ENCODE results near the gene APCDD1L. TPM values are rescaled to one million over a fixed set of nuclear protein-coding genes. Genes with fewer than 3 reads are reported as not detected.
A peak's percentile ranks its signal among the peaks of the same experiment; 100 is the strongest.

Gene APCDD1L
- total RNA-seq, 1 donor from 2014 or later: 16.4 TPM

- Mint-ChIP-seq H3K9me3 (ENCODE audit: unreplicated experiment) (peaks cover 4% of the 10 kb centered on the region), H3K4me3 (ENCODE audit: unreplicated experiment) (no peak overlapping the region), H3K36me3 (ENCODE audit: low read depth, unreplicated experiment) (peaks cover 4% of the 10 kb centered on the region), H3K4me1 (ENCODE audit: low read depth, unreplicated experiment) (peaks cover 24% of the 10 kb centered on the region), H3K27me3 (ENCODE audit: low read depth, unreplicated experiment) (no peaks in the 10 kb centered on the region), H3K27ac (ENCODE audit: unreplicated experiment) (peak overlapping the region; percentile 43)
- Histone ChIP-seq H3K79me2 (ENCODE audit: insufficient read depth, low read length) (no peaks in the 10 kb centered on the region), H3K27ac (ENCODE audit: low read depth, low read length) (peak overlapping the region; percentile 64), H3K4me2 (ENCODE audit: low read length) (peak overlapping the region; percentile 63), H3K4me3 (ENCODE audit: insufficient read depth, low read depth, low read length) (no peak overlapping the region), H3K9me3 (ENCODE audit: insufficient read depth, low read depth, low read length) (no peaks in the 10 kb centered on the region), H3K36me3 (ENCODE audit: insufficient read depth, low read length) (no peaks in the 10 kb centered on the region), H3K4me1 (ENCODE audit: insufficient read depth, low read length) (peaks cover 51% of the 10 kb centered on the region), H3K27me3 (ENCODE audit: insufficient read depth, low read length) (no peaks in the 10 kb centered on the region), H3K9ac (ENCODE audit: low read length) (peak overlapping the region; percentile 52), H2AFZ (ENCODE audit: low read depth, low read length) (no peak overlapping the region), H4K20me1 (ENCODE audit: insufficient read depth, low read length) (no peaks in the 10 kb centered on the region)
- TF ChIP-seq CTCF (IDR thresholded peaks at IDR 0.05; ENCODE audit: insufficient read depth, low read depth, low read length) (no peak), EZH2 (IDR thresholded peaks at IDR 0.05; ENCODE audit: insufficient read depth, low read length) (no peak)
- no peak for DNase-seq (ENCODE audit: low read depth)
- no peak for FAIRE-seq
Measured at GRCh38 chr20:58546756-58547622, 31.8 kb upstream of the APCDD1L start.

GRCh38 chr20:58546416-58546711 lies 31.2 kb upstream of the APCDD1L start:
- H3K4me1 Mint-ChIP-seq (ENCODE audit: low read depth, unreplicated experiment): peaks cover 30% of the 10 kb centered on the region
- DNase-seq (ENCODE audit: low read depth): no peak
- no peak overlapping the region for H3K4me2 ChIP-seq (ENCODE audit: low read length)

More at GRCh38 chr20:58546416-58546711, 31.2 kb upstream of the APCDD1L start:
- Histone ChIP-seq H3K9me3 (ENCODE audit: insufficient read depth, low read depth, low read length) (no peaks in the 10 kb centered on the region), H3K4me3 (ENCODE audit: insufficient read depth, low read depth, low read length) (no peak overlapping the region), H3K79me2 (ENCODE audit: insufficient read depth, low read length) (no peaks in the 10 kb centered on the region), H4K20me1 (ENCODE audit: insufficient read depth, low read length) (no peaks in the 10 kb centered on the region), H3K27me3 (ENCODE audit: insufficient read depth, low read length) (no peaks in the 10 kb centered on the region), H3K4me1 (ENCODE audit: insufficient read depth, low read length) (peaks cover 55% of the 10 kb centered on the region), H3K36me3 (ENCODE audit: insufficient read depth, low read length) (no peaks in the 10 kb centered on the region), H3K9ac (ENCODE audit: low read length) (peak overlapping the region; percentile 4), H2AFZ (ENCODE audit: low read depth, low read length) (no peak overlapping the region), H3K27ac (ENCODE audit: low read depth, low read length) (peak overlapping the region; percentile 64)
- Mint-ChIP-seq H3K36me3 (ENCODE audit: low read depth, unreplicated experiment) (peaks cover 4% of the 10 kb centered on the region), H3K9me3 (ENCODE audit: unreplicated experiment) (peaks cover 2% of the 10 kb centered on the region), H3K27me3 (ENCODE audit: low read depth, unreplicated experiment) (no peaks in the 10 kb centered on the region), H3K4me3 (ENCODE audit: unreplicated experiment) (no peak overlapping the region), H3K27ac (ENCODE audit: unreplicated experiment) (no peak overlapping the region)
- TF ChIP-seq CTCF (IDR thresholded peaks at IDR 0.05; ENCODE audit: insufficient read depth, low read depth, low read length): no peak
- TF ChIP-seq EZH2 (IDR thresholded peaks at IDR 0.05; ENCODE audit: insufficient read depth, low read length): no peak
- FAIRE-seq: no peak
